Measurements from ENCODE around the gene SPIRE1. TPM values are rescaled to one million over a fixed set of nuclear protein-coding genes. Genes with fewer than 3 reads are reported as not detected.
A peak's percentile ranks its signal among the peaks of the same experiment; 100 is the strongest.
"Not testable (repeated sequence)": the region's sequence is repeated elsewhere in the genome, so short reads cannot be mapped to it uniquely, and the experiment has no call there.

SPIRE1 gene
- total RNA-seq, 1 donor from 2014 or later = 31.8 TPM

DNA sequence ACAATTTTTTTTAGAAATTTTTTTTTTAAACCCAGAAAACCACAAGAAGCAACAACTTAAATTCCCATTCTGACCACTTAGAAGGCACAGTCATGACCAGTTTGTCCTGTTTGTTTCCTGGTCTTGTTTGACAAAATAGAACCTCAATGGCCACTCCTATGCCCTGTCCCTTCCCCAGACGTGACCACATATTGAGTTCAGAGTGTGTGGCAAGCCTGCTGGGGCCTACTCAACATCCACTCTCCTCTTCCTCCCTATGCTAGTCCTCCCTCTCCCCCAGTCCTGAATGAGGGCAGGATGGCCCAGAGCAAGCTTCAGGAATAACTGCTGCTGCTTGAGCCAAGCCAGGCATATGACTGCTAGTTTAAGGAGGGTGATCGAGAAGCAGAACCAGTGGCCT is 160.6 kb downstream of the SPIRE1 start:
- DNase-seq (ENCODE audit: low read depth, low spot score) = no peak

DNA sequence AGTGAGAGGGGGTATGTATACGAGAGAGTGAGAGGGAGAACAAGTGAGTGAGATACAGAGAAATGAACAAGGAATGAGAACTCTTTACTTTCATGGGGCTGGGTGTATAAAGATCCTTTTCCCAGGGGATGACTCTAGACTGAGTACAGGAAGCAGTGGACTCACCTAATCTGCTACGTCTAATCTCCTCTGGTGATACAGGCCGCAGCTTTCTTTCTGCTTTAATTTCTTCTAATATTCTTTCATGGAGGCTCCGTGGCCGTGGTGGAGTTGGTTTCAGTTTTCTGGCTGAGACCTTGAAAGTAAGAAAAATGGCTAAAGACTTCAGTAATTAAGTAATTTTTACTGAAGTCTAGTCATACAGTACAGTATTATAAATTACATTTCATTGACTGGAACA is 165.0 kb downstream of the SPIRE1 start:
- no peak for DNase-seq (ENCODE audit: low read depth, low spot score)

DNA sequence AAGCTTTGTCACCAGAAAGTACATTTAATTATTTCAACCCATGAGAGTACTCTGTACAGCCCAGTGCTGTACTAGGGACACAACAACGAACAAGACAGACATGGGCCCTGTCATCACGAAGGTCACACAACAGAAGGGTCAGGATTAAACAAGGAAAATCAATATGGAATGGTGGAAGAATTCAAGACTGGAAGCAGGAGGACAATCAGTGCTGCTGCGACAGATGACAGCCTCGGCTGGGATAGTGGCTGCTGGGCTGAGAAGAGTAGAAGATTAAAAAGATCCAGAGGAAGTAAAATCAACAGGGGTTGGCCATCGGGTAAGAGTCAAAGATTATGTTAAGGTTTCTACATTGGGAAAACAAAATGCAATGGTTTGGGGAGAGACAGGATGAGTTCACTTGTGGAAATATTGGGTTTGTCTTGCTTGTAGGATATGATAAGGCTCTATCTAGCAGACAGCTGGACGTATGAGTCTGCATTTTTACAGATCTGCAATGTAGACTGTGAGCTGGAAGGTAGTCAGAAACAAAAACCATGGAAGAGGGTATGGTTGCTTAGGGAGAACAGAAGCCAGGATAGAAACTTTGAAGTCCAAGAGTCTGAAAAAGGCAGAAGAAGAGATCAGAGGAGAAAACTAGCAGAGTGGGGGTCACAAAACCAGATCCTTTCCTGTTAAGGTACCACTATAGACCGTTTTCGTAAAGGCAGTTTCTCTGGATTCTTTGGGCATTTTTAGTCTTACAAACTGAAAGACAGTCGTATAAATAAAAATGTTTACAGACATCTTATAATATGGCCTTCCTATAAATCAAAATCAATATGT is 166.1 kb downstream of the SPIRE1 start:
- DNase-seq (ENCODE audit: low read depth, low spot score) = no peak

DNA sequence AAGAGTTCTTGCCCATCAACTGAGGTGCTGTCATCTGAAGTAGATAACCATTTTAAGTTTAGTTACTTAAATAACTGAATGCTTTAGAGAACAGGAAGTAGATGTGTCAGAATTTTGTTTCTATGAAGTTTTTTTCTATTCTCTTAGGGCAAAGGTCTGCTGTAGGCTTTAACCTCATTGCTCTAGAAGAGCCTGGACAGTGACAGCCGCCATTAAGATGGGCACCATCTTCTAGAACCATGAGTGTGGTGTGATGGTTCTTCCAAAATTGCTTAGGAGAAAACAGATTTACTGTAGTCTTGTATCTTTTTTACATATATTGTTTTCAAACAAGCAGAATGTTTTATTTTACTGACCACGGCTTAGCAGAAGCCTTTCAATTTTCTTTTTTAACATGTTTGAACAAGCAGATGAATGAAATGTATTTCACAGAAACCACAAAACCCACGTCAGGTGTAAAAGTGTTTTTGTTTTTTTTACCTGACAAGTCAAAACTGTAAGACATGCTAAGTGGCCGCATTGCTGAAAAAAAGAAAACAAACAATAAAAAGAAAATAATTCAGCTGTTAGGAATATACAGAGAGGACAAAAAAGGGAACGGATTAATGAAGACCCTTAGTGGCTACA is 172.3 kb downstream of the SPIRE1 start:
- no peak for DNase-seq (ENCODE audit: low read depth, low spot score)

- DNase-seq (ENCODE audit: low read depth, low spot score) = not testable (repeated sequence)
These were observed 176.0 kb downstream of the SPIRE1 start for GRCh38 chr18:12481915-12482314.

GRCh38 chr18:12479982-12480381 is 177.9 kb downstream of the SPIRE1 start:
- DNase-seq (ENCODE audit: low read depth, low spot score) = no peak

GRCh38 chr18:12479536-12479935 is 178.4 kb downstream of the SPIRE1 start:
- no peak for DNase-seq (ENCODE audit: low read depth, low spot score)

DNA sequence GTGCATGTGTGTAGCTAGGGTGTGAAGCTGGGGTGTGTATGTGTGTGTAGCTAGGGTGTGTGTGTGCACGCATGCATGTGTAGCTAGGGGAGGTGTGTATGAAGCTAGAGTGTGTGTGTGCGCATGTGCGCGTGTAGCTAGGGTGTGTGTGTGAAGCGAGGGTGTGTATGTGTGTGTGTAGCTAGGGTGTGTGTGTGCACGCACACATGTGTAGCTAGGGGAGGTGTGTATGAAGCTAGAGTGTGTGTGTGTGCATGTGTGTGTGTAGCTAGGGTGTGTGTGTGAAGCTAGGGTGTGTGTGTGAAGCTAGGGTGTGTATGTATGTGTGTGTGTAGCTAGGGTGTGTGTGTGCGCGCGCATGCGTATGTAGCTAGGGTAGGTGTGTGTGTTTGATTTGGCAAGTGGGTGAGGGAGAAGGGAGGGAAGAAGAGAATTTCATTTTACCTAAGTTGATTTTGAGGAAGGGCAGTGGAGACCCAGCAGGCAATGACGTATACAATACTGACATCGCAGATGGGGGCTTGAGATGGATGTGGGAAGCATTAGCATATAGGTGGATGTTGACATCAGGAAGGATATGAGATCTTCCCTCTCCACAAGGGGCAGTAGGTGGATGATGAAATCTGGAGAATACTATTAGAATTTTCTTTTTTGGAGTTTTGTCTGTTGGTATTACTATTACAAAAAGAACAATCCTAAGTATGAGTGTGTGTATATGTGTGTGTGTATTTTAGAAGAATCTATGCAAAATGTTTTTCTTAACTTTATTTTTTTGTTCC is 179.4 kb downstream of the SPIRE1 start:
- DNase-seq (ENCODE audit: low read depth, low spot score) = no peak

GRCh38 chr18:12477606-12478005 is 180.3 kb downstream of the SPIRE1 start:
- no peak for DNase-seq (ENCODE audit: low read depth, low spot score)

GRCh38 chr18:12476955-12477354 is 181.0 kb downstream of the SPIRE1 start:
- DNase-seq (ENCODE audit: low read depth, low spot score) = no peak

DNA sequence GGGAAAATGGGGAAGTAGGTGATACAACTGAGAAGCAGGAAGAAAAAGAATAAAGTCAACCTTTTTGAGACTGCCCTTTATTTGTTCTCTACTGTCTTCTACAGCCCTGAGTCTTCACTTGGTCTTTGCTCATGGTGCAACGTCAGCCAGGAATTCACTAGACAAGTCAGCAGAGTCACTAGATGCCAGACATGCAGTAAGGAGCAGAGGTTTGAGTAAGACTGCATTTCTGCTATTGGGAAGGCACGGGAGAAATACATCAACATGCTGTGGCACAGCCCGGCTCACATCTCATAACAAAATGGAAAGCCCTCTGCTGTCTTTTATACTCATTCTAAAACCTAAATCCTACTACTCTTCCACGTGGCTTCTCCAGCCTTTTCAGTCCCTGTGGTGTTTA is 183.0 kb downstream of the SPIRE1 start:
- no peak for DNase-seq (ENCODE audit: low read depth, low spot score)

DNA sequence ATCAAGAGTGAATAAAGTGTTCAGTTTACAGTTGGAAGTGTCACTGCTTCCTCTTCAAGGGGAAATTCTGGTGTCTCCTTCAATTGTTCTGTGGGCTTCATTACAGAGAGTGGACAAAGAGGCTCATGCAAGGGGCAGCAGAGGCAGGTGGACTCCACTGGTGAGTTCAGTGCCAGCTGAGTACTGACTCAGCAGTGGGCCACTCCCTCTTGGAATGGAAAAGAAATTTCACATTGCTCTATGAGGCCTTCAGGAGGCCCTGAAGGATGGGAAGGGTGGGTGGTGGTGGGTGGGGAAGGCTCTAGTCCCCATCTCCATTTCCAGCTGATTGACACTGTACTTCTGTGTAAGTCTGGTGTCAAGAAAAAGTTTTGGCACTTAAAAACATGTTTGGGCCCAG is 183.8 kb downstream of the SPIRE1 start:
- no peak for DNase-seq (ENCODE audit: low read depth, low spot score)

- DNase-seq (ENCODE audit: low read depth, low spot score) = no peak
These were observed 187.4 kb downstream of the SPIRE1 start for GRCh38 chr18:12470382-12471075.

GRCh38 chr18:12468445-12468844 is 189.5 kb downstream of the SPIRE1 start:
- DNase-seq (ENCODE audit: low read depth, low spot score) = no peak

GRCh38 chr18:12464731-12465130 is 193.2 kb downstream of the SPIRE1 start:
- DNase-seq (ENCODE audit: low read depth, low spot score) = no peak

DNA sequence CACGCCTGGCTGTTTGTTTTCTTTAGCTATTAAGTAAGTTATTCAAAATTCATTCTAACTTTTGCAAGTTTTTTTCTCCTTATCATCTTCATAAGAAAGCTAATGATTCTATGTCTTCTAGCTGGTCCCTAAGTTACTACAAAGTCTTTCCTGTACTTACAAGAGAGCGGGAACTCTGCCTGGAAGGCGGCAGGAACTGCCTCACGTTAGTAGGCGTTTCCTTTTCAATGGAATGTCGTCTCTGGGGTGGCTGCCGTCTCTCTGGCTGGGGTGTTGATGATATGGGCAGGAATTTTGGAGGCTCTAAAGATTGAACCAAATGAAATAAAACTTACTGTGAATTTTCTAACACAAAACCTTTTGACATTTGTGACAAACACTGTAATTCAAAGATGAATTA is 194.7 kb downstream of the SPIRE1 start:
- no peak for DNase-seq (ENCODE audit: low read depth, low spot score)

DNA sequence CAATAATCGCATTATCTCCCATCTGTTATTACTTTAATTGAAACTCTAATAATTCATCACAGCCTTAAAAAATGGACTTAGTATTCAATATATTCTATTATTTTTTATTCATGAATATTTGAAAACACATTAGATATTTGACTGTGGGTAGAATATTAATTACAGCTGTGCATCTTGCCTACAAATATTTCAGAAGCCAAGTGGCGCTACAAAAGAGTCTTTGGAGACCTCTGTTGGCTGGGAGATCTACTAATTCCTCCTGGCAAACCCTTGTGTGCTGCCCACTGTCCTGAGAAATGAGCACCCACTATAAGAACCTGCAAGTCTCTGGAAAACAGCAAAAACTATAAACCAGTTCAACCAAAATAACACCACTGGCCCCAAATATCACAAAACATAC is 195.7 kb downstream of the SPIRE1 start:
- no peak for DNase-seq (ENCODE audit: low read depth, low spot score)

GRCh38 chr18:12461326-12461725 is 196.6 kb downstream of the SPIRE1 start:
- no peak for DNase-seq (ENCODE audit: low read depth, low spot score)

DNA sequence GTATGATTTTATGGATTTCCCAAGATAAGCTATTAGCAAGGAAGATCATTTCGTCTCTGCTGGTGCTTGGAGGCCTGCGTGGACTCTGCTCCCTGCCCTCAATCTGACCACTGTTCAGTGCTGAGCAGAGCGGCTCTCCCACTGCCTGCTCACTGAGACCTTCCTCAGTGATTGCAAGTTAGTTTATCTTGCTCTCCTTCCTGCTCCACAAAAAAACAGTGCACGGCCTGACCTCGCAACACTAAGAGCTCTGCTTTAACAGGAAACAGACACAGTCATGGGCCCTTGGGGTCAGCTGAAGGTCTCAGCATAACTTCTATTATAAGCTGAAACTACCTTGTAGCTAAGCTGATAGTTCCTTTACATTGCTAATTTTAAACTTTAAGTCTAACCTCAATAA is 197.0 kb downstream of the SPIRE1 start:
- DNase-seq (ENCODE audit: low read depth, low spot score) = peak; percentile 83

DNA sequence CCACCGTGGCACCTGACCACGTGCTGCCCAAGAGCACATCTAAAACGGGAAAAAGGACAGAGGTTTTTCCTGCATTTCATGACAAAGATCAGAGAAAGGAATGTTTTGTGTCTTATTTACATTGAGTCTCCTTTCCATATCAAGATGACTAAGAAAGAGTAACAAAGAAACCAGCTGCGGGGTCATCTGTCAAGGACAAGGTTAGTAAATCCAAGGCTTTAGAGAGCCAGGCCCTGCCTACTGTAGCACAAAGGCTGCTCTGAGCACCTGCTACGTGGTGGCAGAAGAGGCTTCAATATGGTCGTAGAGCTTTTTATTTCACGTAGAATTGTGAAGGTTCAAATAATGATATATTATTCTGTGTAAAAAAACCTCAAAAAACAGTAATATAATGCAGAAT is 199.1 kb downstream of the SPIRE1 start:
- no peak for DNase-seq (ENCODE audit: low read depth, low spot score)

DNA sequence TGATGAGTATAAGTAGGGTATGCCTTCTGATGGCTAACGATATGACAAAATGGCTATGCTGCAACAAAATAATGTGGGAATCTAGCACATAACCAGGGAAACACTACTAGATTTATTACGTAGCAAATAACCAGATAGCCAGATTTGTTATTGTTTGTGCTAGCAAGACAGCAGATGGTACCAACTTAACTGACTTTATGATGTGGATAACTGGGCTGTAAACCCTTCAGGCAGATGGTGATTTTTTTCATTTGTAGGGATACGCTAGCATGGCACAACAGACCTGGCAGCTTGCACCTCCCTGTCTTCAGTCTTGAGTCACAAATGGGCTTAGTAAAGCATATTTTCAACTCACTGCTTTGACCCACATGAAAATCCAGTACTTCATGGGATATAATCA is 201.5 kb downstream of the SPIRE1 start:
- DNase-seq (ENCODE audit: low read depth, low spot score) = no peak

- DNase-seq (ENCODE audit: low read depth, low spot score) = no peak
These were observed 202.4 kb downstream of the SPIRE1 start for GRCh38 chr18:12455496-12455895.

All from pulmonary artery endothelial cell (primary cell).